GM12865 (cell line): Measurements from ENCODE around the gene TP53BP2.
"Not testable (repeated sequence)": the region's sequence is repeated elsewhere in the genome, so short reads cannot be mapped to it uniquely, and the experiment has no call there.

Experiments used
- DNase-seq: peaks from one replicate; pipeline ENCODE4 v3.0.0; 2010; ENCODE audit warnings: low read depth
- H3K4me3 ChIP-seq: 2 replicates; pipeline ENCODE4 v1.5.1; 2011; ENCODE audit warnings: mild to moderate bottlenecking, low read depth, low read length, control low read depth
- TF ChIP-seq, protein P1 (sequence below): IDR thresholded peaks from 2 replicates; pipeline ENCODE4 v1.5.1; 2011; ENCODE audit warnings: low read length, control low read depth, low read depth, inconsistent platforms; ENCODE audit not compliant: insufficient read depth; ENCODE audit errors: missing control alignments

The TP53BP2 gene

DNA sequence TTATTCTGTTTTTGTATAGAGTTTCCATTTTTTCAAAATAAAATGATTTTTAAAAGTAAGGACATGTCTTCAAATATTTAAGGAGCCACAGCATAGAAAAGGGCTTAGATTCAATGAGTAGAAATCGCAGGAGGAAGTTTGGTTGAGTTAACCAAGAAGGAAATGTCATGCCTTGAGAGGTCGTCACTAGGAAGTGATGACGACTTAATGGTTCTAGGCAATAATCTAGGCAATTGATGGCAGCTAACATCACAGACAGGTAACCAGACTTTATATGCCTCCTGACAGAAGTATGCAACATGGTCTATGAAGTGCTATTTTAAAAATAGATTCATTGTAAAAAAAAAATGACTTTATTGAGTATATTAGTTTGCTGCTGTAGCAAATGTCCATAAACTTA is 32.1 kb upstream of the TP53BP2 start:
- no peak overlapping the region for H3K4me3 ChIP-seq
- TF ChIP-seq, protein P1, sequence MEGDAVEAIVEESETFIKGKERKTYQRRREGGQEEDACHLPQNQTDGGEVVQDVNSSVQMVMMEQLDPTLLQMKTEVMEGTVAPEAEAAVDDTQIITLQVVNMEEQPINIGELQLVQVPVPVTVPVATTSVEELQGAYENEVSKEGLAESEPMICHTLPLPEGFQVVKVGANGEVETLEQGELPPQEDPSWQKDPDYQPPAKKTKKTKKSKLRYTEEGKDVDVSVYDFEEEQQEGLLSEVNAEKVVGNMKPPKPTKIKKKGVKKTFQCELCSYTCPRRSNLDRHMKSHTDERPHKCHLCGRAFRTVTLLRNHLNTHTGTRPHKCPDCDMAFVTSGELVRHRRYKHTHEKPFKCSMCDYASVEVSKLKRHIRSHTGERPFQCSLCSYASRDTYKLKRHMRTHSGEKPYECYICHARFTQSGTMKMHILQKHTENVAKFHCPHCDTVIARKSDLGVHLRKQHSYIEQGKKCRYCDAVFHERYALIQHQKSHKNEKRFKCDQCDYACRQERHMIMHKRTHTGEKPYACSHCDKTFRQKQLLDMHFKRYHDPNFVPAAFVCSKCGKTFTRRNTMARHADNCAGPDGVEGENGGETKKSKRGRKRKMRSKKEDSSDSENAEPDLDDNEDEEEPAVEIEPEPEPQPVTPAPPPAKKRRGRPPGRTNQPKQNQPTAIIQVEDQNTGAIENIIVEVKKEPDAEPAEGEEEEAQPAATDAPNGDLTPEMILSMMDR = no peak
- no peak for DNase-seq

DNA sequence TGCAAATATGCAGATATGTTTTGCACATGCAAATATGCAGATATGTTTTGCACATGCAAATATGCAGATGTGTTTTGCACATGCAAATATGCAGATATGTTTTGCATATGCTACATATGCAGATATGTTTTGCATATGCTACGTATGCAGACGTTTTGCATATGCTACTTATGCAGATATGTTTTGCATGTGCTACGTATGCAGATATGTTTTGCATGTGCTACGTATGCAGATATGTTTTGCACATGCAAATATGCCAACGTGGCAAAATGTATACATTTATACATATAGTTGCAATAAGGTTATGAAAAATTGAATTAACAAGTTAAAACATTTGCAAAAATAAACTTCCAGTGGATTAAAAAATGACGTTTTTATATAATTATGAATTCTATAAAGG is 30.8 kb upstream of the TP53BP2 start:
- DNase-seq = no peak
- TF ChIP-seq, protein P1 = no peak
- no peak overlapping the region for H3K4me3 ChIP-seq

DNA sequence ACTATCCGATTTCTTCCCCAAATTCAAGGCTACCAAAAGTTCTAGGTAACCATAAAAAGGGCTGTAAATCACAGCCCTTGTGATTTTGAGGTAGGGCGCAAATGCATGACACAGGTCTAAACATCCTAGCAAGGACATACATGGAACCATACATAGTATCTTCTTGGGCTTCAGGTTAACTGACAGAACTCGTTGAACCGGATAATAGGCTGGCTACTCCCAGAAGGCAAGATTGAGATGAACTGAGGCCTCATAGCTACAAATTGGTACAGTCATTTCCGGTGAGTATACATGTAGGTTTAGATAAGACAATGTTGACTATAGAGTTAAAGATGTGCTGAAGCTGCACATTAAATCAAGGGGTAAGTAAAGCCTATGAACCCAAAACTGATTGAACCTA is 27.3 kb upstream of the TP53BP2 start:
- H3K4me3 ChIP-seq = no peak overlapping the region
- DNase-seq = no peak
- TF ChIP-seq, protein P1 = no peak

DNA sequence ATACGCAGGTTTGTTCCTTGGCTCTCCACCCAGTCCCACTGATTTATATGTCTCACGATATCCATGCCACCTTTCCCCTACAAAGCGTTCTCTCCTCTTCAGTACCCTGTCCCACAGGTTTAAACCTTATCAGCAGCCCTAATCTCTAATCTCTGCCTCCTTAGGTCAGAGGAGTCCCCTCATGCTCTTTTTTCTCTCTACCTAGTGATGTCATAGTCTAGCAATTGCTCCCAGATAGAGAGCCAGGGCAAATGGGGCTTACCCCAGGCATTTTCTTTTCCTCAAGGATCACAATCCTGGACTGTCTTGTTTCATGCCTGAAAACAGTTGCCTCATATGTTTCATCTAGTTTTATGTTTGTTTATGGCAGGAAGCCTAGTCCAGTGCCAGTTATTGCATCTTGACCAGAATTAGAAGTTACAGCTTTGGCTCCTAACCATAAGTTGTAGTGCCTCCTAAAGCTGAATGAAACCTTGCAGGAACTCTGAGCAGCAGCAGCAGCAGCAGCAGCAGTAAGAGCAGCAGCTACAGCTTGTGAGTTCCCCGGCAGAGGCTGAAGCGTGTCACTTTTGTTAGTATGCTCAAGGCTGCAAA is 26.7 kb upstream of the TP53BP2 start:
- DNase-seq = no peak
- TF ChIP-seq, protein P1 = no peak

DNA sequence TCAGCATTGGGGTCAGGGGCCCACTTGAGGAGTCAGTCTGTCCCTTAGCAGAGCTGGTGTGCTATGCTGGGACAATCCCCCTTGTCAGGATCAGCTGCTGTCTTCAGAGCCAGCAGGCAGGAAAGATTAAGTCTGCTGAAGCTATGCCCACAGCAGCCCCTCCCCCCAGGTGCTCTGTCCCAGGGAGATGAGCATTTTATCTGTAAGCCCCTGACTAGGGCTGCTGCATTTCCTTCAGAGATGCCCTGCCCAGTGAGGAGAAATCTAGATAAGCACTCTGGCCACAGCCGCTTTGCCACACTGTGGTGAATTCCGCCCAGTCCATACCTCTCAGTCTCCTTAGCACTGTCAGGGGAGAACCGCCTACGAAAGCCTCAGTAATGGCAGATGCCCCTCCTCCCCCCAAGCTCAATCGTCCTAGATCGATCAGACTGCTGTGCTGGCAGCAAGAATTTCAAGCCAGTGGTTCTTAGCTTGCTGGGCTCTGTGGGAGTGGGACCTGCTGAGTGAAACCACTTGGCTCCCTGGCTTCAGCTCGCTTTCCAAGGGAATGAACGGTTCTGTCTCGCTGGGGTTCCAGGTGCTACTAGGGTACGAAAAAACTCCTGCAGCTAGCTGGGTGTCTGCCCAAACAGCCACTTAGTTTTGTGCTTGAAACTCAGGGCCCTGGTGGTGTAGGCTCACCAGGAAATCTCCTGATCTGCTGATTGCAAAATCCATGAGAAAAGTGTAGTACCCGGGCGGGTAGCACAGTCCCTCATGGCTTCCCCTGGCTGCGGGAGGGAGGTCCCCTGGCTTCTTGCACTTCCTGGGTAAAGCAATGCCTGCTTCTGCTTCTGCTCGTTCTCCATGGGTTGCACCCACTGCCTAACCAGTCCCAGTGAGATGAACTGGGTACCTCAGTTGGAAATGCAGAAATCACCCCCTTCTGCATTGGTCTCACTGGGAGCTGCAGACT is 25.1 kb upstream of the TP53BP2 start:
- H3K4me3 ChIP-seq = no peak overlapping the region
- DNase-seq = no peak
- TF ChIP-seq, protein P1 = no peak

More for the DNA sequence above, 26.7 kb upstream of the TP53BP2 start:
- no peak overlapping the region for H3K4me3 ChIP-seq

DNA sequence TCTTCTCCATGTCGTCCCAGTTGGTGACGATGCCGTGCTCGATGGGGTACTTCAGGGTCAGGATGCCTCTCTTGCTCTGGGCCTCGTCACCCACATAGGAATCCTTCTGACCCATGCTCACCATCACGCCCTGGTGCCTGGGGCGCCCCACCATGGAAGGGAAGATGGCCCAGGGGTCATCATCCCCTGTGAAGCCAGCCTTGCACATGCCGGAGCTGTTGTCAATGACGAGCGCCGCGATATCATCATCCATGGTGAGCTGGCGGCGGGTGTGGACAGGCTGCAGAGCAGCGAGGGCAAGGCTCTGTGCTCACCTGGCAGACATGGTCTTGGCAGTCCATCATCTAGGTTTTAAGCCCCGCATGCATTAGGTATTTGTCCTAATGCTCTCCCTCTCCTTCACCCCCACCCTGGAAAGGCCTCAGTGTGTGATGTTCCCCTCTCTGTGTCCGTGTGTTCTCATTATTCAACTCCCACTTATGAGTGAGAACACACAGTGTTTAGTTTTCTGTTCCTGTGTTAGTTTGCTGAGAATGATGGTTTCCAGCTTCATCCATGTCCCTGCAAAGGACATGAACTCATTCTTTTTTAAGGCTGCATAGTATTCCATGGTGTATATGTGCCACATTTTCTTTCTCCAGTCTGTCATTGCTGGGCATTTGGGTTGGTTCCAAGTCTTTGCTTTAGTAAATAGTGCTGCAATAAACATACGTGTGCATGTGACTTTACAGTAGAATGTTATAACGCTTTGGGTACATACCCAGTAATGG is 19.0 kb upstream of the TP53BP2 start:
- H3K4me3 ChIP-seq, DNase-seq: not testable (repeated sequence)

DNA sequence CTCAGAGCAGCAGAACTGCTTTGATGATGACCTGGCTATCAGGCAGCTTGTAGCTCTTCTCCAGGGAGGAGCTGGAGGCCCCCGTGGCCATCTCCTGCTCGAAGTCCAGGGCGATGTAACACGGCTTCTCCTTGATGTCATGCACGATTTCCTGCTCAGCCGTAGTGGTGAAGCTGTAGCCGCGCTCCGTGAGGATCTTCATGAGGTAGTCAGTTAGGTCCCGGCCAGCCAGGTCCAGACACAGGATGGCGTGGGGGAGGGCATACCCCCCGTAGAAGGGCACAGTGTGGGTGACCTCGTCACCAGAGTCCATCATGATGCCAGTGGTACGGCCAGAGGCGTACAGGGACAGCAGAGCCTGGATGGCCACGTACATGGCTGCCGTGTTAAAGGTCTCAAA is 18.3 kb upstream of the TP53BP2 start:
- no peak for DNase-seq
- H3K4me3 ChIP-seq = no peak overlapping the region
- TF ChIP-seq, protein P1 = no peak
